Measurements from ENCODE around the gene ARHGAP26. TPM values are rescaled to one million over a fixed set of nuclear protein-coding genes. Genes with fewer than 3 reads are reported as not detected.

The ARHGAP26 gene
- total and polyA plus RNA-seq, 2 of the 4 experiments (the other 2 are of a cell fraction), result 0.54 to 0.56 TPM

DNA sequence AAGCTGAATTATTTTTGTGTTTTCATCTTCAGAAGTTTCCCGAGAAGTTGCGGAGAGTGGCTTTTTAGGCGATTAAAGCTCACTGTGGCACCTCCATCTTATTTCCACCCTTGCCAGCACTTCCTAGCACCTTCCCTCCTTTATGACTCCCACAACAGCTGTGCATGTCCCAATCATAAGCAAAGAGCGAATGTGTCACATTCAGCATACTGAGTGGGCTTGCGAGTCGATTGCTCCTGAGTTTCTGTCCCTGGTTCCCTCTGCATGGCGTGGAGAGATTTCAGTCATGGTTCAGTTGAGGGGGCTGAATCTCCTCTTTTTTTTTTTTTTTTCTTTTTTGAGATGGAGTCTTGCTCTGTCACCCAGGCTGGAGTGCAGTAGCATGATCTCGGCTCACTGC lies 144.9 kb downstream of the ARHGAP26 start:
- H4K5ac ChIP-seq (ENCODE audit: low read depth, low read length), result no peak overlapping the region
- POLR2A ChIA-PET (ENCODE audit: unreplicated experiment), result no interaction called here
- no peak overlapping the region for H3K4me3 ChIP-seq (ENCODE audit: insufficient read depth, low read depth, low read length)
- no peaks in the 10 kb centered on the region for H3K9me3 ChIP-seq (ENCODE audit: control insufficient read depth, insufficient read depth, low read length)
- no peak overlapping the region for H3K23ac ChIP-seq (ENCODE audit: low read depth, low read length)
- no peaks in the 10 kb centered on the region for H3K79me1 ChIP-seq (ENCODE audit: low read depth in 1 of 2, low read length in 2 of 2)
- H2BK120ac ChIP-seq (ENCODE audit: low read depth, low read length), result no peak overlapping the region
- no peak overlapping the region for H2AFZ ChIP-seq (replicated peaks; ENCODE audit: low read length, poor library complexity)
- H3K18ac ChIP-seq (ENCODE audit: low read depth, low read length), result no peak overlapping the region
- no peaks in the 10 kb centered on the region for H3K9me1 ChIP-seq (ENCODE audit: insufficient read depth, low read length)
- no peak for ATAC-seq (ENCODE audit: low read depth)
- intact Hi-C loops (cut with micrococcal nuclease), result no loop called here
- no peaks in the 10 kb centered on the region for H3K27me3 ChIP-seq (ENCODE audit: control insufficient read depth, insufficient read depth, low read length)
- H2AK5ac ChIP-seq (ENCODE audit: low read depth, low read length), result no peak overlapping the region
- no peak overlapping the region for H2AK9ac ChIP-seq (replicated peaks; ENCODE audit: low read depth, low read length, poor library complexity)
- no peak overlapping the region for H4K8ac ChIP-seq (ENCODE audit: low read depth in 2 of 2, low read length in 2 of 2)
- H2BK20ac ChIP-seq (ENCODE audit: low read depth, low read length), result no peak overlapping the region
- TF ChIP-seq, protein P1, sequence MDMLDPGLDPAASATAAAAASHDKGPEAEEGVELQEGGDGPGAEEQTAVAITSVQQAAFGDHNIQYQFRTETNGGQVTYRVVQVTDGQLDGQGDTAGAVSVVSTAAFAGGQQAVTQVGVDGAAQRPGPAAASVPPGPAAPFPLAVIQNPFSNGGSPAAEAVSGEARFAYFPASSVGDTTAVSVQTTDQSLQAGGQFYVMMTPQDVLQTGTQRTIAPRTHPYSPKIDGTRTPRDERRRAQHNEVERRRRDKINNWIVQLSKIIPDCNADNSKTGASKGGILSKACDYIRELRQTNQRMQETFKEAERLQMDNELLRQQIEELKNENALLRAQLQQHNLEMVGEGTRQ (IDR thresholded peaks at IDR 0.05; ENCODE audit: low read depth, low read length), result no peak
- TF ChIP-seq RFX5 (IDR thresholded peaks at IDR 0.05; ENCODE audit: low read depth, low read length), result no peak
- TF ChIP-seq MAFK (IDR thresholded peaks at IDR 0.05; ENCODE audit: low read depth, low read length), result no peak
- TF ChIP-seq BHLHE40 (IDR thresholded peaks at IDR 0.05; ENCODE audit: low read depth, low read length), result no peak
- no peak for TF ChIP-seq CTCF (conservative IDR thresholded peaks at IDR 0.05; ENCODE audit: low read depth, low read length)
- TF ChIP-seq ELK1 (IDR thresholded peaks at IDR 0.05; ENCODE audit: borderline replicate concordance, low read depth, low read length), result no peak
- no peak for TF ChIP-seq POLR2A (IDR thresholded peaks at IDR 0.05; ENCODE audit: low read depth, low read length)
- TF ChIP-seq RAD21 (IDR thresholded peaks at IDR 0.05; ENCODE audit: low read length), result no peak
- TF ChIP-seq SMC3 (IDR thresholded peaks at IDR 0.05; ENCODE audit: low read depth, low read length), result no peak
- no peak for TF ChIP-seq RCOR1 (IDR thresholded peaks at IDR 0.05; ENCODE audit: insufficient replicate concordance, low read length)
- no peak for TF ChIP-seq MXI1 (IDR thresholded peaks at IDR 0.05; ENCODE audit: borderline replicate concordance, low read depth, low read length)
- TF ChIP-seq CEBPB (IDR thresholded peaks at IDR 0.05; ENCODE audit: low read depth, low read length), result no peak
- TF ChIP-seq NFE2L2 (IDR thresholded peaks at IDR 0.05; ENCODE audit: low read depth, low read length), result no peak
- no peak for TF ChIP-seq MAZ (IDR thresholded peaks at IDR 0.05; ENCODE audit: borderline replicate concordance, low read depth, low read length)
- no peak for TF ChIP-seq FOS (IDR thresholded peaks at IDR 0.05; ENCODE audit: low read depth, low read length)
- TF ChIP-seq CHD1 (IDR thresholded peaks at IDR 0.05; ENCODE audit: low read depth, low read length), result no peak
- in situ Hi-C loops (cut with MboI; ENCODE audit: low sequenced_read_pairs), result loop anchor here (10.0 to 25.0 kb wide), 2 partner anchors 910 to 1247 kb away; partner anchors contain the start of genes KCTD16 and YIPF5
- CTCF ChIA-PET, result interaction anchor here (1.2 kb wide), 1 partner anchor 489 kb away, joined by 3 read pairs; the partner anchor contains the start of gene NR3C1
- no peak for DNase-seq
- H4K20me1 ChIP-seq (ENCODE audit: insufficient read depth, low read length), result no peaks in the 10 kb centered on the region
- WGBS, 2 experiments (ENCODE audit: extremely low coverage in 2 of 2, insufficient read length in 1 of 2), result 80% methylated on average over 1 of the region's 8 CpGs; no CpG with 5 or more reads in 1 of the 2 experiments
- dilution Hi-C loops (cut with HindIII; ENCODE audit: low sequenced_read_pairs, unreplicated experiment), result no loop called here
- H3K14ac ChIP-seq (replicated peaks; ENCODE audit: low read depth, low read length), result no peak overlapping the region
- no peak overlapping the region for H3K4ac ChIP-seq (ENCODE audit: low read depth, low read length)
- no peaks in the 10 kb centered on the region for H3K36me3 ChIP-seq (ENCODE audit: control insufficient read depth, insufficient read depth, low read length)
- H3K4me2 ChIP-seq (ENCODE audit: low read depth, low read length), result no peak overlapping the region
- H2BK5ac ChIP-seq (ENCODE audit: low read depth, low read length, poor library complexity, severe bottlenecking), result no peak overlapping the region
- BruUV-seq (replicated peaks), result no TSS peak
- H3K56ac ChIP-seq (ENCODE audit: extremely low read depth, insufficient read depth, low read length), result no peak overlapping the region
- no peak overlapping the region for H2BK15ac ChIP-seq (ENCODE audit: low read depth, low read length)
- no peak overlapping the region for H3K27ac ChIP-seq (ENCODE audit: insufficient read depth, low read length)
- no peak overlapping the region for H4K91ac ChIP-seq (ENCODE audit: insufficient read depth, low read depth, low read length)
- H3K9ac ChIP-seq (ENCODE audit: low read depth, low read length), result no peak overlapping the region
- H3K4me1 ChIP-seq (ENCODE audit: control insufficient read depth, insufficient read depth, low read length), result no peaks in the 10 kb centered on the region
